Keratinocyte (primary cell): Measurements from ENCODE around the gene KATNB1. TPM values are rescaled to one million over a fixed set of nuclear protein-coding genes. Genes with fewer than 3 reads are reported as not detected.

Source experiments
- DNase-seq: peaks from one replicate; pipeline ENCODE4 v3.0.0-alpha.2; 2011; ENCODE audit warnings: low read depth, missing footprints, low spot score
- FAIRE-seq: peaks from 2 replicates; lab custom pipeline; 2011; peaks lifted over from hg19 to GRCh38; lab: Jason Lieb, UNC
- H2AFZ ChIP-seq: 2 replicates; pipeline ENCODE4 v1.6.0; 2012; ENCODE audit warnings: low read length, control low read depth, inconsistent platforms; ENCODE audit not compliant: control insufficient read depth
- H3K27ac ChIP-seq: 2 replicates; pipeline ENCODE4 v1.5.1; 2011; ENCODE audit warnings: low read length; ENCODE audit not compliant: control insufficient read depth, insufficient read depth
- H3K27me3 ChIP-seq: 3 replicates; pipeline ENCODE4 v1.6.0; 2011; ENCODE audit warnings: low read length; ENCODE audit not compliant: control insufficient read depth, insufficient read depth; ENCODE audit errors: extremely low read depth
- H3K36me3 ChIP-seq, 2 experiments: 2 replicates in 1 of 2; 3 replicates in 1 of 2; pipeline ENCODE4 v1.5.1; 2011; ENCODE audit warnings: low read length in 2 of 2, mild to moderate bottlenecking in 1 of 2; ENCODE audit not compliant: control insufficient read depth in 2 of 2, insufficient read depth in 2 of 2; ENCODE audit errors: extremely low read depth in 1 of 2
- H3K4me1 ChIP-seq: 3 replicates; pipeline ENCODE4 v1.5.1; 2011; ENCODE audit warnings: low read length; ENCODE audit not compliant: control insufficient read depth, insufficient read depth; ENCODE audit errors: extremely low read depth
- H3K4me2 ChIP-seq: 3 replicates; pipeline ENCODE4 v1.6.0; 2011; ENCODE audit warnings: low read depth, low read length; ENCODE audit not compliant: control insufficient read depth, insufficient read depth; ENCODE audit errors: extremely low read depth
- H3K4me3 ChIP-seq, 3 experiments: fragments of 200-600 bp in 1 of 3; sonication (generic) in 1 of 3; 2 replicates in 2 of 3; 3 replicates in 1 of 3; pipeline ENCODE4 v1.5.1; 2011 to 2016; ENCODE audit warnings: low read length in 3 of 3, mild to moderate bottlenecking in 3 of 3, control low read depth in 2 of 3, inconsistent platforms in 1 of 3, low read depth in 1 of 3, mixed read lengths in 1 of 3, mixed run types in 1 of 3, moderate library complexity in 1 of 3; ENCODE audit not compliant: control insufficient read depth in 2 of 3, insufficient read depth in 2 of 3; ENCODE audit errors: extremely low read depth in 1 of 3
- H3K79me2 ChIP-seq: 2 replicates; pipeline ENCODE4 v1.6.0; 2012; ENCODE audit warnings: low read length; ENCODE audit not compliant: control insufficient read depth, insufficient read depth
- H3K9ac ChIP-seq: 3 replicates; pipeline ENCODE4 v1.6.0; 2011; ENCODE audit warnings: low read length; ENCODE audit not compliant: control insufficient read depth, insufficient read depth; ENCODE audit errors: extremely low read depth
- H3K9me1 ChIP-seq: 3 replicates; pipeline ENCODE4 v1.6.0; 2011; ENCODE audit warnings: low read length; ENCODE audit not compliant: control insufficient read depth, insufficient read depth; ENCODE audit errors: extremely low read depth
- H3K9me3 ChIP-seq: 2 replicates; pipeline ENCODE4 v1.5.1; 2012; ENCODE audit warnings: low read depth, low read length; ENCODE audit not compliant: control insufficient read depth
- H4K20me1 ChIP-seq: 3 replicates; pipeline ENCODE4 v1.6.0; 2011; ENCODE audit warnings: low read length; ENCODE audit not compliant: control insufficient read depth, insufficient read depth; ENCODE audit errors: extremely low read depth
- EZH2 ChIP-seq: IDR thresholded peaks from one replicate; pipeline ENCODE4 v1.6.1; 2012; ENCODE audit warnings: inconsistent platforms, mild to moderate bottlenecking, low read length, moderate library complexity
- dilution Hi-C: fragments of 300-500 bp; cut with MboI; formaldehyde crosslinking; loops from one replicate; pipeline ENCODE4 v1.7.0; 2020; ENCODE audit warnings: low sequenced_read_pairs; ENCODE audit not compliant: extremely low pct_ligation_motif_present
- polyA plus RNA-seq, 5 experiments: library from polyadenylated mRNA; depleted of rRNA in 3 of 5; stranded (reverse) in 3 of 5; stranded (forward) in 1 of 5; unstranded in 1 of 5; fragments of >200 nt; gene quantifications; 1 replicate in 1 of 5; 2 replicates in 3 of 5; 3 replicates in 1 of 5; pipeline versions ENCODE4 v1.2.1 to v1.2.3, GENCODE V29; 2011 to 2012; ENCODE audit warnings: missing spikeins in 2 of 5, low read depth in 1 of 5, low replicate concordance in 1 of 5
- TF ChIP-seq, protein P1 (sequence below), 3 experiments: IDR thresholded peaks in 1 of 3; conservative IDR thresholded peaks in 1 of 3; optimal IDR thresholded peaks in 1 of 3; 2 replicates in 2 of 3; 3 replicates in 1 of 3; pipeline versions ENCODE3 to v1.5.1; 2011; ENCODE audit warnings: low read length in 3 of 3, mild to moderate bottlenecking in 3 of 3, moderate library complexity in 2 of 3, control low read depth in 1 of 3, inconsistent platforms in 1 of 3; ENCODE audit not compliant: insufficient read depth in 2 of 3; ENCODE audit errors: extremely low read depth in 1 of 3

The KATNB1 gene
- polyA plus RNA-seq, 1 donor (not counting 4 experiments of a cell fraction or from before 2014, with no cell fraction given): 18.9 TPM

DNA sequence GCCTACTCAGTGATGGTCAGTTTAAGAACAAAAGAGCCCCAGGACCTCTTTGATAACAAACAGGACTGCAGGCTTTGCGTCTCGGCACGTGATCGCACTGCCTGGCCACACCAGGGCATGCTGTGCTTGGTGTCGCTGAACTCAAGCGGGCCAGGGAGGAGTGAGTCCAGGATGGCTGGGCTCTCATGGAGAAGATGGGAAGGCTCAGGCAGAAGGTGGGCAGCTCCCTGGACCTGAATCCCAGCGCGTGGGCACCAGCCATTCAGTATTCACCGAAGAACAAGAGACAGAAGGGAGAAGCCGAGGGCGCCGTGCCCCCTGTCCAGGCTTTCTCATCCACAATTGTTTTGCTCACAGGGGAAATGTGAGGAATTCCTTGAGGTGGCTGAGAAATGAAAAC, 11.9 kb downstream of the KATNB1 start:
- peaks cover 0 to 14% of the 10 kb centered on the region in 2 experiments for H3K36me3 ChIP-seq
- DNase-seq (no peak), FAIRE-seq (no peak)
- H3K9me3 ChIP-seq: no peaks in the 10 kb centered on the region
- no peak overlapping the region for H3K4me3 ChIP-seq
- no peak overlapping the region for H3K27ac ChIP-seq
- H3K4me2 ChIP-seq: no peak overlapping the region
- H3K79me2 ChIP-seq: no peaks in the 10 kb centered on the region
- dilution Hi-C loops: no loop called here
- no peaks in the 10 kb centered on the region for H3K27me3 ChIP-seq
- TF ChIP-seq, protein P1, sequence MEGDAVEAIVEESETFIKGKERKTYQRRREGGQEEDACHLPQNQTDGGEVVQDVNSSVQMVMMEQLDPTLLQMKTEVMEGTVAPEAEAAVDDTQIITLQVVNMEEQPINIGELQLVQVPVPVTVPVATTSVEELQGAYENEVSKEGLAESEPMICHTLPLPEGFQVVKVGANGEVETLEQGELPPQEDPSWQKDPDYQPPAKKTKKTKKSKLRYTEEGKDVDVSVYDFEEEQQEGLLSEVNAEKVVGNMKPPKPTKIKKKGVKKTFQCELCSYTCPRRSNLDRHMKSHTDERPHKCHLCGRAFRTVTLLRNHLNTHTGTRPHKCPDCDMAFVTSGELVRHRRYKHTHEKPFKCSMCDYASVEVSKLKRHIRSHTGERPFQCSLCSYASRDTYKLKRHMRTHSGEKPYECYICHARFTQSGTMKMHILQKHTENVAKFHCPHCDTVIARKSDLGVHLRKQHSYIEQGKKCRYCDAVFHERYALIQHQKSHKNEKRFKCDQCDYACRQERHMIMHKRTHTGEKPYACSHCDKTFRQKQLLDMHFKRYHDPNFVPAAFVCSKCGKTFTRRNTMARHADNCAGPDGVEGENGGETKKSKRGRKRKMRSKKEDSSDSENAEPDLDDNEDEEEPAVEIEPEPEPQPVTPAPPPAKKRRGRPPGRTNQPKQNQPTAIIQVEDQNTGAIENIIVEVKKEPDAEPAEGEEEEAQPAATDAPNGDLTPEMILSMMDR (optimal IDR thresholded peaks at IDR 0.05 in 1 of 3, IDR thresholded peaks at IDR 0.05 in 1 of 3, conservative IDR thresholded peaks at IDR 0.05 in 1 of 3; ENCODE audit: extremely low read depth in 1 of 3, insufficient read depth in 2 of 3, low read length in 3 of 3): no peak
- TF ChIP-seq EZH2: no peak
- H3K9me1 ChIP-seq: no peaks in the 10 kb centered on the region
- H3K9ac ChIP-seq: no peak overlapping the region
- no peak overlapping the region for H2AFZ ChIP-seq
- peaks cover 3% of the 10 kb centered on the region for H4K20me1 ChIP-seq
- peaks cover 3% of the 10 kb centered on the region for H3K4me1 ChIP-seq

DNA sequence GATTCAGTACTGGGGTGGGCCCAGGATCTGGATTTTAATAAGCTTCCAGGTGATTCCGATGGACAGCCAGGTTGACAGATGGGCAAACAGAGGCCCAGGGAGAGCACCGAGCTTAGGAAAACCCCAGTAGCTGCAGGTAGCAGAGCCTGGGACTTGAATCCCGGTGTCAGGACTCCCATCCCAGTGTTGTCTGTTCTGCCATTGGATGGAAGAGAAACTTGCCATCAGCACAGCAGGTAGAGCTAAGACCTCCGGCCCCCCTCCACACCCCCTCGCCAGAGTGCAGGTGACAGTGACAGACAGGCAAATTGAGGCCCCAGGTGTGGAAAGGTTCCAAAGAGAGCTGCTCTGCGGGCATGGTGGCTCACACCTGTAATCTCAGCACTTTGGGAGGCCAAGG, 12.4 kb downstream of the KATNB1 start:
- no peaks in the 10 kb centered on the region for H3K79me2 ChIP-seq
- peaks cover 3% of the 10 kb centered on the region for H4K20me1 ChIP-seq
- no peak overlapping the region for H3K4me2 ChIP-seq
- H3K9me1 ChIP-seq: no peaks in the 10 kb centered on the region
- no peaks in the 10 kb centered on the region for H3K4me1 ChIP-seq
- dilution Hi-C loops: no loop called here
- no peak overlapping the region for H3K9ac ChIP-seq
- H3K27ac ChIP-seq: no peak overlapping the region
- H3K27me3 ChIP-seq: no peaks in the 10 kb centered on the region
- TF ChIP-seq, protein P1 (optimal IDR thresholded peaks at IDR 0.05 in 1 of 3, IDR thresholded peaks at IDR 0.05 in 1 of 3, conservative IDR thresholded peaks at IDR 0.05 in 1 of 3; ENCODE audit: extremely low read depth in 1 of 3, insufficient read depth in 2 of 3, low read length in 3 of 3): no peak
- no peak for TF ChIP-seq EZH2
- H3K4me3 ChIP-seq: no peak overlapping the region
- H2AFZ ChIP-seq: no peak overlapping the region
- no peak for FAIRE-seq
- no peak for DNase-seq
- no peaks in the 10 kb centered on the region for H3K9me3 ChIP-seq
- H3K36me3 ChIP-seq: peaks cover 0 to 14% of the 10 kb centered on the region in 2 experiments
